ENCODE results near the gene CALM3.

CALM3 gene

DNA sequence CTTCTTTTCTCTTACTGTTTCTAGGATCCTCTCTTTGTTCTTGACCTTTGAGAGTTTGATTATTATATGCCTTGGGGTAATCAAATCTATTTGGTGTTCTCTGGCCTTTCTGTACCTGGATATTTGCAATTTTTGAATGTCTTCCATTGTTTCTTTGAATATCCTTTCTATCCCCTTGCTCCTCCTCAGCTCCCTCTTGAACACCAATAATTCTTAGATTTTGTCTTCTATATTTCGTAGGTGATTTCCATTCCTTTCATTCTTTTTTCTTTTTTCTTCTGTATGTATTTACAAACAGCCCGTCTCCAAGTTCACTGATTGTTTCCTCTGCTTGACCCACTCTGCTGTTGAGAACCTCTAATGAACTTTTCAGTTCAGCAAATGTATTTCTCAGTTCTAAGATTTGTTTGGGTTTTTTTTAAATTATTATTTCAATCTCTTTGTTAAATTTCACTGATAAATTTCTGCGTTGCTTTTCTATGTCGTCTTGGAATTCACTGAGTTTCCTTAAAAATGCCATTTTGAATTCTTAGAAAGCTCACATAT is 2.7 kb upstream of the CALM3 start:
- H3K4me3 ChIP-seq, result no peak overlapping the region
- H3K27ac ChIP-seq, result no peak overlapping the region

DNA sequence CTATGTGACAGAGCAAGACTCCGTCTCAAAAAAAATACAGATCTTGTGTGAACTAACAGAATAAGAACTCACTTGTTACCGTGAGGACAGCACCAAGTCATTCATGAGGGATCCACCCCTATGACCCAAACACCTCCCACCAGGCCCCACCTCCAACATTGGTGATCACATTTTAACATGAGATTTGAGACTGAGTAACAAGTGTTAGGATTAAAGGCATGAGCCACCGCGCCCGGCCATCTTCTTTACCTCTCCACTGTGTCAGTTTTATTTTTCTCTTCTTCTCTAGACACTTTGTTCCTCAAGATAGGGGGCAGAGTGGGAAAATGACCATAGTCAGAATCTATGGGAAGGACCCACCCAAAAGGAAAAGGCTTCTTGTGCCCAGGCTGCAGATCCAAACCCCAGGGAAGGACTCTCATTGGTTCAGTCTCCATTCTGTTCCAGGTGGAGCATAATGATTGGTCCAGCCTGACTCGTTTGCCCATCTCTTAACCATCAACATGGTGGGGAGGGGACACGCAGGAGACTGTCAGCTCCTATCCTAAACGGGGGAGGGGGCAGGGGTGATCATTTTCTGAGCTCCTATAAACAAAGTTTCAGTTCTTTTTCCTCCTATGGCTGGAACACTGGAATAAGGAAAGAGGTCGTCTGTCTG is 1.3 kb upstream of the CALM3 start:
- Histone ChIP-seq H3K4me3 (peak overlapping the region; percentile 64 to 99 (median 95)), H3K27ac (peak overlapping the region in 20 of 21 experiments; percentile 95 to 100 (median 100))

DNA sequence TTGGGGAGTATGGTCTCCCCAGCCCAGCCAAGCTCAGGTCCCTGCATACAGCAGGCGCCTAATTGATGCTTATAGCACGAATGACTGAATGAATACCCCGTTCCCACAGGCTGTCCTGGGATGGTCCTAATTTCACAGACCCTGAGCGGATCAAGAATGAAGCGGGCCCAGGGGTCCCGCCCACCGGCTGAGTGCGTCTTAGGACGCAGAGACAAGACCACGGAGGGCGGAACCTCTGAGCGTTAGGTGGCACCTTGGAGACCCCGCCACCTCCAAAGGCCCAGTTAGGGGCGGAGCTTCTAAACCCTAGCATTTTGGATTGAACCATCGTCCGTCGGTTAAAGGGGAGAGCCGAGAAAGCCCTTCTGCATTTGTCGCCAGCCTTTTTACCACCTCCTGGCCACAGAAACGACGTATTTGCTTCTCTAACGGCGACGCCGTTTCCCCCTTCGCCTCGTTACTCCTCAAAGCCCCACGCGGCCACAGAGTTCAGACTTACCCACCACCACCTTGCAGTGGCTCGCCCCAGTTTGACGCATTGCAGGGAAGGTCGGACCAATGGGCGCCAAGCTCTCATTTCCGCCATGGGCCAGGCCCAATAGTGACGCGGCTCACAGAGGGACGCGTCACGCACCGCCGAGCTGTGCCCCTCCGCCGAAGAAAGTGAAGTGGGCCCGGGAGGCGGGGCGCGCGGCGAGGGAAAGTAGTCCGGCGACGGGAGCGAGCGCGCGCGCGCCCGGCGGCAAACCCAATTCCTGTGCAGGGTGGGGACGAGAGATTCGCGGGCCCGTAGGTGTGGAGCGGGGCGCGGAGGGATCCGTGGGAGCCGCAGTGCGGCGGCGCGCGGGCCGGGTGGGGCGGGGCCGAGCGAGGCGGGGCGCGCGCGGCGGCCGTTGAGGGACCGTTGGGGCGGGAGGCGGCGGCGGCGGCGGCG is 479 bp upstream of the CALM3 start:
- Histone ChIP-seq H3K27ac (peak overlapping the region; percentile 93 to 100 (median 100)), H3K4me3 (peak overlapping the region; percentile 64 to 99 (median 95))

DNA sequence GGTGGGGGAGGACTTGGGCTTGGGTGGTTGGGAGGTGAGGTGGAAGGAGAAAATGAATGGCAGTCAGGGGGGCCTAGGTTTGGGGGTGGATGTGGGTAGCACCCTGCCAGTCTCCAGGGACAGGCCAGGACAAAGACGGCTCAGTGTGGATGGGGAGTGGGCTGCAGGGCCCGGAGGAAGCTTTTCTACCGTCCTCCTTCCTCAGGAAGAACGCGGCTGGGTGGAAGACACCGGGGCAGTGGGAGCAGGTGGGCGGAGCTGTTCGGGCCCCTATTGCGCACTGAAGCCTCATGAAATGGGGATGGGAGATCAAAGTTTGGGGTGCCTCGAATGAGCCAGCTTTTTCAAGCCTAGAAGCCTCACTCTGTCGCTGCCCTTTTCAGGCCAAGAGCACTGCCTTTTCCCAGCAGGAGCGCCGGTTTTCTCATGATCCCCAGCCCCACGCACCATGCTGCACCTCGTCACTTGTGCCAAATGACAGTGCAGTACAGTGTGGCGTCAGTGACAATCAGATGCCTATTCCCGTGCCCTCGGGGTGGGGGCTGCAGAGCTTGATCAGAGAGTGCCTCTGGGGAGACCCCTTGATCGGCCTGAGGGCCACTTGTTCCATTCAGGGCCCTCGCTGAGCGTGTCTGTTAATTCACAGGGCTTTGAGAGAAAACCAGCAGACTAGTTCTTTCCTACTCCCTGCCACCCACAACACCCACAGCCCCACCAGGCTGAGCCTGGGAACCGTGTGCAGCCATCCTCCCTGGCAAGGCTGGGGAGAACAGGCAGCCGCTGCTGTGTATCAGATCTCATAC is 1.5 kb downstream of the CALM3 start:
- Histone ChIP-seq H3K4me3 (peak overlapping the region; percentile 64 to 99 (median 95)), H3K27ac (peak overlapping the region in 19 of 21 experiments; percentile 1 to 100 (median 99))

DNA sequence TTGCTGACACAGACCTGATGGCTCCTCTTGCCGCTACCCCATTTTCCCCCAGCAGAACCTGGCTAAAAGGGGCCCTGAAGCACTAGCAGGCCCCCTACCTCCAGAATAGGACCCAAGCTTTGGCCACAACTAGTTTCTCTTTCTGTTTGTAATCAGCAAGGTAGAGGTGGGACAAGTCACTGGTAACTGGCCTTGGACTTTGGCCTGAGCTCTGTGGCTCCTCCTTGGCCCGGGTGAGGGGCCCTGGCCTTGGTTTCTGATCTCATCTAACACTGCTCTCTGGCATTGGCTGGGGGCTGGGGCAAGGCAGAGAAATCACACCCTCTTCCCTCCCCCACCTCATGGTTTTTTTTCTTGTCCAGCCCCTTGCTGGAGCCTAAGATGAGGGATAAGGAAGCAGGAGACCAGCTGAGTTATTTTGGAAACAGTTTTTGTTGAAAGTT is 2.1 kb downstream of the CALM3 start:
- Histone ChIP-seq H3K4me3 (peak overlapping the region in 6 of 7 experiments; percentile 64 to 99 (median 96)), H3K27ac (peak overlapping the region in 19 of 21 experiments; percentile 1 to 100 (median 98))

DNA sequence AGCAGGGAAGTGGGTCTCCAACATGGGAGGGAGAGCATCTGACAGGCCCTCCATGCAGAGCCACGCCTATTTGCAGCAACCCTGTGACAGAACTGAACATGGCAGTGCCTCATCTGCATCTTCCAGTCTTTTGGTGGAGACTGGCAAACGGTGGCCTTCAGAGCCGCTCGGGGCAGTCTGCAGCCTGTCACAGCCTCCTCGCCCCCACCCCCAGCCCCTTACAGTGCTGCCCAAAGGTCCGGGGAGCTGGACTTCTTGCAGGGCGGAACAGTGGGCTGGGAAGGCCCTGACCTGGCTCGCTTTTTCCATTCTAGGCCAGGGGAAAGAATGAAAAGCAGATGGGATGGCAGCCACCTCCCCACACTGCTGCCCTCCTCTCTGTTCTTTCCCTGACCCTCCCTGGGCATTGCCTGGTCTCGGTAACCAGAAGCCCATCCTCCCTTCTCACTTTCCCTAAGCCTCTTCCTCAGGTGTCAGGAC is 2.7 kb downstream of the CALM3 start:
- H3K27ac ChIP-seq, result peak overlapping the region in 13 of 21 experiments; percentile 4 to 100 (median 100)
- H3K4me3 ChIP-seq, result peak overlapping the region in 1 of 7 experiments; percentile 97

DNA sequence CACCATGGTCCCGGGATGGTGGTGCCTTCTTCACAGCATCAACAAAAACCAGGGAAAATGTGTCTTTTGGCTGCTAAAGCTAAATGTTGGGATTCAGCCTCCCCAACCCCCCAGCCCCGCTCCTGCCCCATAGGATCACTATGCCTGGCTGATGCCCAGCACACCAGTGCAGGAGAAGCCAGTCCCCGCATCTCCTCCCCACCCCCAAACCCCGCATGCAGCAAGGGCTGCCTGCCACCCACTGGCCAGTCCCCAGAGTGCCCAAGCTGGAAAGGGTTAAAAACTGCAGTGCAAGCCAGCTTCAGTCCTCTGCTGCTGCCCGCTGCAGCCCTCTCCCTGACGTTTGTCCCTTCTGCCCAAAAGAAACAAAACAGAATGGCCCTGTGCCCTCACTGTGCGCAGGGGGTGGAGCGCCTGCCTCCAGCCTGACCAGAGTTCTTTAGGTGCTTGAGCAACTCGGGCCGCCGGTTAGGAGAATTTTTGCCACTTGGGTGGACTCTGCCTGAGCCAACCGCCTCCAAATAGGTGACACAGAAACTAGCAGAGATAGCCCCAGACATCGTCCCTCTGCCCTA is 3.7 kb downstream of the CALM3 start:
- Histone ChIP-seq H3K27ac (peak overlapping the region in 6 of 21 experiments; percentile 1 to 44 (median 30)), H3K4me3 (no peak overlapping the region)

DNA sequence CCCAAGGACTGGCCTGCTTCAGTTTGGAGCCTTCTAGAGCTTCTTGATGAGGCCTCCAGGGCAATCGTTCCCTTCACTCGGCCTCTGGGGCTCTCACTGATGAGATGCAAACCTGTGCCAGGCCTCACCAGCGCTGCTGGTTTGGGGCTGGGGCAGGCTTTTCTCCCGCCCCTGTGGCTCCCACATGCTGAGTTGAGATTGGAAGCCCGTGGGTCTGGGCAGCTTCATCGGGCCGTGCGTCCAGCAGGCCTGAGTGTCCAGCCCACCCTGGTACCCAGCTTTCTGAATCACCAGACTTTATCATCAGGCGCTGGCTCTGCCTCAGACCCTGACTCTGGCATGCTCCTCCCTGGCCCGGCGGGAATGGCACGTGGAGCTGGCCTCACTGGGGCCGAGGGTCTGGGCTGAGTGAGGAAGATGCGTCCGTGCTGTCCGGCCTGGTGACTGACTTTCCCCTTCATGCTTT is 4.3 kb downstream of the CALM3 start:
- peak overlapping the region in 7 of 21 experiments; percentile 1 to 44 (median 28) for H3K27ac ChIP-seq
- no peak overlapping the region for H3K4me3 ChIP-seq

DNA sequence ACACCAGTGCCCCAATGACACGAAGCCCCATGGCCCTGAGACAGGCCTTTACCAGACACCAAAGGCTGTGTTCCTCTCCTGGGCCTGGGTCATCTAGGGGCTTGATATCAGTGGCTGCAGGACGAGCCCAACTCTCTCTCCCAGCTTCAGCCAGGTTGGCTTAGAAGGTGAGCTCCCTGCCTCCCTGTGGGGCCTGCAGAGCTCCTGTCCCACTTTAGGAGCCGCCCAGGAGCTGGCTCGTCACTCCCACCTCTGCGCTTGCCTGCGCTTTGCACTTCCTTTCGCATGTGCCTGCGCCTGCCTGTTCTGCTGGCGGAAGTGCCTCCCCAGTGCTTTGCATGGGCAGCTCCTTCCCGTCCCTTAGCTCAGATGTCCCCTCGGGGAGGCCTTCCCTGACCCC is 4.9 kb downstream of the CALM3 start:
- Histone ChIP-seq H3K4me3 (no peak overlapping the region), H3K27ac (peak overlapping the region in 7 of 21 experiments; percentile 16 to 44 (median 28))

DNA sequence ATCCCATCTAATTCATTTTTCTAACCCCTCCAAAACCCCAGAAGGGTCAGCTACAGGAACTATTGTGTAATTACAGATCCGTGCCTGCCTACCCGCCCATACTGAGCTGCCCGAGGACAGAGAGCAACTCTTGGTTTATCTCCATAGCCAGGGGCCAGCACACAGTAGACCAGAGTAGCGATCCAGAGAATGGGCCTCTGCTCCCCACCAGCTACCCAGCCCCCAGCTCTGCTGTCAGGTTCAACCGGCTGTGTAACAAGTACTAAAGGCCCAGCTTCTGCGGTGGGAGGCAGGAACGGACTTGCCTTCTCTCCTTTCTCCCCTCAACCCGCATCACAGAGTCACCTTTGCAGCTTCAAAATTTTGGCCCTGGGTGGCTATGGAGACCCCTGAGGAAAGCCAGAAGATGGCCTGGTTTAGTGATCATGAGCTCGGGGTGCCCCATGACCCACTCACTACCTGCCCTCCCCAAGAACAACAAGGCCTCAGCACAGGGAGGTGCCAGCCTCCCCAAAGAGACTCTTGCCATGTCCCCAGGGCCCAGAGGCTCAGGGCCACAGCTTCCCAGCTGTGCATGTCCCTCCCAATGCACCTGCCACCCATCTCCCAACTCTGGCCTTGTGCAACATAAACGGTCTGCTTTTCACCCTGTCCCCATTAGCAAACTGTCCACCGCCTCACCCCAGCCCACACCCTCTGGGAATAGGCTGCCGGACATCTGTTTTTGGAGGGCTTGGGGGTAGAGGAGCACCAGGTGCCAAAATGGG is 5.7 kb downstream of the CALM3 start:
- peak overlapping the region in 2 of 21 experiments; percentile 20 to 38 for H3K27ac ChIP-seq
- H3K4me3 ChIP-seq, result no peak overlapping the region

DNA sequence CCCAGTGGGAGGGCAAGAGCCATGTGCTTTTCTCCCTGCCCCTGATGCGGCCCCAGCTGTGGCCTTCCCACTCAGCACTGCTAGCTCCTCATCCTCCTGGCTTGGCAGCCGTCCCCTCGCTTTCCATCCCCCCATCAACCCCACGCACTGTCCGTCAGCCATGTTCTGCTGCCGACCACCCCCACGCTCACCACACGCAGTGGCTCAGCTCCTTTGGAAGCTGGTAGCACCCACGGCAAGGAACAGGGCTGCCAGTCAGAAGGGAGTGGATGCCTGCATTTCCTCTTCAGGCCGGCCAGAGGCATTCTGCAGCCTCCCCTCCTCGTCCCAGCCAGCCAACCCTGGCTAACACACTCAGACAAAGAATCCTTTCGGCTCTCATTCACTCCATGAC is 6.3 kb downstream of the CALM3 start:
- Histone ChIP-seq H3K4me3 (no peak overlapping the region), H3K27ac (peak overlapping the region in 1 of 21 experiments; percentile 20)

DNA sequence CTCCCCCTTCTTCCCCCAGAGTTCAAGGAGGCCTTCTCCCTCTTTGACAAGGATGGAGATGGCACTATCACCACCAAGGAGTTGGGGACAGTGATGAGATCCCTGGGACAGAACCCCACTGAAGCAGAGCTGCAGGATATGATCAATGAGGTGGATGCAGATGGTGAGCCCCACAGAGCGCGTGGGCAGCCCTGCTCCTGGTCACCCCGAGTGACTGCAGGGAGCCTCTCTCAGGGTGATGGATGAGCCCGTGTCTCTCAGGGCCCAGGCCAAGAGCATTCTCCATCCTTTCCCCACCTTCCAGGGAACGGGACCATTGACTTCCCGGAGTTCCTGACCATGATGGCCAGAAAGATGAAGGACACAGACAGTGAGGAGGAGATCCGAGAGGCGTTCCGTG is 7.0 kb downstream of the CALM3 start:
- H3K4me3 ChIP-seq, result no peak overlapping the region
- no peak overlapping the region for H3K27ac ChIP-seq

DNA sequence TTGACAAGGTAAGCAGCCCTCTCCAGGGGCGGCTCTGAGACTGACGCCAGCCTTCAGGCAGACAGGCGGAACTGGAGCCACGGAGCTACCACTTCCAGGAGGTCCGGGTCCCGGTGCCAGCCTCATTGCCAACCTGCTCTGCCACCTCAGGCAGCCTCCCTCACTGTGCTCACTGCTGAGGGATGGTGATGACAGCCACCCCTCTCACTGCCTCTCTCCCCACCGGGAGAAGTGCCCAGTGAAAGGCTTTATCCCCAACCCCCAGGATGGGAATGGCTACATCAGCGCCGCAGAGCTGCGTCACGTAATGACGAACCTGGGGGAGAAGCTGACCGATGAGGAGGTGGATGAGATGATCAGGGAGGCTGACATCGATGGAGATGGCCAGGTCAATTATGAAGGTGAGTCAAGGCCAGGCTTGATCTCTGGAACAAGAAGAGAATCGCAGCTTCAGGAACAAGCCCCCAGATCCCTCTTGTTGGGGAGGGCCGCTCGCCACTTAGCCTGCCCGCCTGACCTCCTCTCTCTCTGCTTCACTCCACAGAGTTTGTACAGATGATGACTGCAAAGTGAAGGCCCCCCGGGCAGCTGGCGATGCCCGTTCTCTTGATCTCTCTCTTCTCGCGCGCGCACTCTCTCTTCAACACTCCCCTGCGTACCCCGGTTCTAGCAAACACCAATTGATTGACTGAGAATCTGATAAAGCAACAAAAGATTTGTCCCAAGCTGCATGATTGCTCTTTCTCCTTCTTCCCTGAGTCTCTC is 7.6 kb downstream of the CALM3 start:
- Histone ChIP-seq H3K27ac (no peak overlapping the region), H3K4me3 (no peak overlapping the region)

DNA sequence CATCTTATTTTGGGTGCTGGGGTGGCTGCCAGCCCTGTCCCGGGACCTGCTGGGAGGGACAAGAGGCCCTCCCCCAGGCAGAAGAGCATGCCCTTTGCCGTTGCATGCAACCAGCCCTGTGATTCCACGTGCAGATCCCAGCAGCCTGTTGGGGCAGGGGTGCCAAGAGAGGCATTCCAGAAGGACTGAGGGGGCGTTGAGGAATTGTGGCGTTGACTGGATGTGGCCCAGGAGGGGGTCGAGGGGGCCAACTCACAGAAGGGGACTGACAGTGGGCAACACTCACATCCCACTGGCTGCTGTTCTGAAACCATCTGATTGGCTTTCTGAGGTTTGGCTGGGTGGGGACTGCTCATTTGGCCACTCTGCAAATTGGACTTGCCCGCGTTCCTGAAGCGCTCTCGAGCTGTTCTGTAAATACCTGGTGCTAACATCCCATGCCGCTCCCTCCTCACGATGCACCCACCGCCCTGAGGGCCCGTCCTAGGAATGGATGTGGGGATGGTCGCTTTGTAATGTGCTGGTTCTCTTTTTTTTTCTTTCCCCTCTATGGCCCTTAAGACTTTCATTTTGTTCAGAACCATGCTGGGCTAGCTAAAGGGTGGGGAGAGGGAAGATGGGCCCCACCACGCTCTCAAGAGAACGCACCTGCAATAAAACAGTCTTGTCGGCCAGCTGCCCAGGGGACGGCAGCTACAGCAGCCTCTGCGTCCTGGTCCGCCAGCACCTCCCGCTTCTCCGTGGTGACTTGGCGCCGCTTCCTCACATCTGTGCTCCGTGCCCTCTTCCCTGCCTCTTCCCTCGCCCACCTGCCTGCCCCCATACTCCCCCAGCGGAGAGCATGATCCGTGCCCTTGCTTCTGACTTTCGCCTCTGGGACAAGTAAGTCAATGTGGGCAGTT is 8.6 kb downstream of the CALM3 start:
- Histone ChIP-seq H3K4me3 (no peak overlapping the region), H3K27ac (peak overlapping the region in 1 of 21 experiments; percentile 30)

DNA sequence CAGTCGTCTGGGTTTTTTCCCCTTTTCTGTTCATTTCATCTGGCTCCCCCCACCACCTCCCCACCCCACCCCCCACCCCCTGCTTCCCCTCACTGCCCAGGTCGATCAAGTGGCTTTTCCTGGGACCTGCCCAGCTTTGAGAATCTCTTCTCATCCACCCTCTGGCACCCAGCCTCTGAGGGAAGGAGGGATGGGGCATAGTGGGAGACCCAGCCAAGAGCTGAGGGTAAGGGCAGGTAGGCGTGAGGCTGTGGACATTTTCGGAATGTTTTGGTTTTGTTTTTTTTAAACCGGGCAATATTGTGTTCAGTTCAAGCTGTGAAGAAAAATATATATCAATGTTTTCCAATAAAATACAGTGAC is 9.3 kb downstream of the CALM3 start:
- no peak overlapping the region for H3K4me3 ChIP-seq
- peak overlapping the region in 2 of 21 experiments; percentile 23 to 30 for H3K27ac ChIP-seq
